Activated naive CD8-positive, alpha-beta T cell (primary cell): ENCODE data around the gene FAR1.

ENCODE experiments used
- H3K27ac Mint-ChIP-seq: one replicate; pipeline ENCODE4 v1.8.0; 2021; ENCODE audit warnings: mixed read lengths
- H3K27me3 Mint-ChIP-seq: one replicate; pipeline ENCODE4 v1.8.0; 2021; ENCODE audit warnings: mixed read lengths
- H3K36me3 Mint-ChIP-seq: one replicate; pipeline ENCODE4 v1.8.0; 2021; ENCODE audit warnings: mixed read lengths
- H3K4me1 Mint-ChIP-seq: one replicate; pipeline ENCODE4 v1.8.0; 2021; ENCODE audit warnings: low read depth, mixed read lengths
- H3K4me3 Mint-ChIP-seq: one replicate; pipeline ENCODE4 v1.8.0; 2021; ENCODE audit warnings: mild to moderate bottlenecking, mixed read lengths
- H3K9me3 Mint-ChIP-seq: one replicate; pipeline ENCODE4 v1.8.0; 2021; ENCODE audit warnings: low read depth, mixed read lengths

Gene FAR1

DNA sequence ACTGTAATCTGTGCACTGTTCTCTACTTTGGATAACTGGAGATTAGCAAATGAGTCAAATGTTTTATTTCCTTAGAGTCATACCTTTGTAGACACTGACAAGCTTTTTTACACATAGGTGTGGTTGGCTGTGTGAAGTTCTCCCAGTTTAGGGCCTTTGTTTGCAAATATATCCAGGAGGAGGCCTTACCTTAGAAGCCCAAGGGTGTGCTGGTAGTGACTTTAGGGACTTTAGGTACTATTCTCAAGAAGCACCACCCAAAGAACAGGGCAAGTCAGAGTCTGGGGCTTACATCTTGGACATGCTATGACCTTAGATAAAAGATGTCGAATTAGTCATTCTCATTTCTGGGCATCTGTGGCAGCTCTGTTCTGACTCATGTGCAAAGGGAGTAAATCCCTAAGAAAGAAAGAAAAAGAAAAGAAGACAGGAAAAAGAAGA, 4.8 kb upstream of the FAR1 start:
- peaks cover 6% of the 10 kb centered on the region for H3K9me3 Mint-ChIP-seq
- peaks cover 7% of the 10 kb centered on the region for H3K4me1 Mint-ChIP-seq
- no peak overlapping the region for H3K27ac Mint-ChIP-seq
- H3K4me3 Mint-ChIP-seq: no peak overlapping the region
- H3K36me3 Mint-ChIP-seq: peaks cover 3% of the 10 kb centered on the region
- H3K27me3 Mint-ChIP-seq: peaks cover 8% of the 10 kb centered on the region

DNA sequence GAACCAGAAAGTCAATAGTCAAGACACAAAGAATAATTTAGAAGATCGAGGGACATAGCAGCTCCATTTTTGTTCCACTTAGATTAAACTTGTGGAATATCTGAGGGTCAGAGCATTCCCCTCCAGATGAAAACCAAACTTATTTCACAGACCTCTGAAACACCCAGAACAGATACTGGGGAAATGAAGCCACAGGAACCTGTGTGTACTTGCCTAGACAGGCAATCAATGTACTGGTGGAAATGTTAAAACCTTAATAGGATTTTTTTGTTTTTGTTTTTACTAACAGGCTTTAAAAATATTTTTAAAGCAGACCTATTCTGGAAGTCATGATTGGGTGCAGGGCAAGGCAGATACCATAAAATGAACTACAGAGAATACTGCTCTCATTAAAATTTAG, 4.1 kb upstream of the FAR1 start:
- H3K27me3 Mint-ChIP-seq: peaks cover 8% of the 10 kb centered on the region
- H3K4me3 Mint-ChIP-seq: no peak overlapping the region

DNA sequence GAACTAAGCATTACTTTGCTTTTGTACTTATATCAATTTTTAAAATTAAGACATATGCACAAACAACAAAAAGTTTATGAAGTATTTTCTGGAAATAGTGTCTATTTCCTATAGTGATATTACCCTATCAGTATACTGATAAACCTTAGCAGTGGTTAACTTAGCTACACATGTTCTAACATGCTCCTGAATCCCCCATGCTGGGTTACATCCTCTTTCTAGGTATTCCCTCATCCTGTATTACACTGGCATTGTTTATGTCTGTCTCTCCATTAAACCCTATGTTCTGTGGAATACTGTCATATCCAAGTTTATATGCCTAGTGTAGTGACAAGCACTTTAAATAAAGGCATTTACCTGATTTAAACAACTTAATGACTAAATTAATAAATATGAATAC, 1.8 kb upstream of the FAR1 start:
- H3K4me1 Mint-ChIP-seq: peaks cover 31% of the 10 kb centered on the region
- no peaks in the 10 kb centered on the region for H3K9me3 Mint-ChIP-seq
- no peak overlapping the region for H3K27ac Mint-ChIP-seq
- H3K36me3 Mint-ChIP-seq: peaks cover 2% of the 10 kb centered on the region
- H3K4me3 Mint-ChIP-seq: no peak overlapping the region
- peaks cover 6% of the 10 kb centered on the region for H3K27me3 Mint-ChIP-seq

More for the DNA sequence above, 4.1 kb upstream of the FAR1 start:
- H3K27ac Mint-ChIP-seq: no peak overlapping the region
- peaks cover 11% of the 10 kb centered on the region for H3K4me1 Mint-ChIP-seq
- H3K36me3 Mint-ChIP-seq: peaks cover 3% of the 10 kb centered on the region
- H3K9me3 Mint-ChIP-seq: no peaks in the 10 kb centered on the region

DNA sequence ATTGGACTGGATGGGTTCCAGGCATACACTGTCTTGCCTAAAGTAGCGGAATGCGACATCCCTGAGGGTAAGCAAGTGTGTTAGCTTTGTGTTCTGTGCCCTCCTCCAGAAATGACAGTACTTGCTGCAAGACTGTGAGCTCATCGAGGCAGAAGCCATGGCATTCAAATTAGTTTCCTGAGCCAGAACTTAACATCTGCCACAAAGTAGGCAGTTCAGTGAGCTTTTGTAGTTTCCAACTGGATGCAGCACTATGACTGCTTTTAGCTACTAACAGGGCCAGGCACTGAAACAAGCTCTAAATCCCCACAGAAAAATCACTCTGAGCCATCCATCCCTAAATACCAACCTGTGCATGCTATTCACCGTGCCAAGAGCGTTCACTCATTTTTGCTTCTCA, 1.2 kb upstream of the FAR1 start:
- Mint-ChIP-seq H3K27ac (peak overlapping the region; percentile 58), H3K9me3 (no peaks in the 10 kb centered on the region), H3K36me3 (peaks cover 4% of the 10 kb centered on the region), H3K4me1 (peaks cover 37% of the 10 kb centered on the region), H3K27me3 (peaks cover 5% of the 10 kb centered on the region), H3K4me3 (peak overlapping the region; percentile 82)

DNA sequence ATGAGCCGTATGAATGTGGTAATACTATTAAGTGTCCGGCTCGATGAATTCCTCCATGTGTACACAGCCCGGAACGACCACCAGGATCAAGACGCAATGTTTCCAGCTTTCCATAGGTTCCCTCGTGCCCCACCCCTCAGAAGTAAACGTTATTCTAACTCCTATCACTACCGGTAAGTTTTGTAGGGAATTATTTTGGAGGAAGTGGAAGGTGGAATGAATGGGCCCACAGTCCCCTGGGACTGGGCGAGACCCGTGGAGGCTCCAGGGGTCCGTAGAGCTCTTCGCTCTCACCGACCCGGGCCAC, 720 bp upstream of the FAR1 start:
- H3K27me3 Mint-ChIP-seq: no peaks in the 10 kb centered on the region
- H3K4me3 Mint-ChIP-seq: peak overlapping the region; percentile 82
- H3K27ac Mint-ChIP-seq: peak overlapping the region; percentile 58
- H3K4me1 Mint-ChIP-seq: peaks cover 42% of the 10 kb centered on the region
- H3K9me3 Mint-ChIP-seq: no peaks in the 10 kb centered on the region
- H3K36me3 Mint-ChIP-seq: peaks cover 5% of the 10 kb centered on the region

DNA sequence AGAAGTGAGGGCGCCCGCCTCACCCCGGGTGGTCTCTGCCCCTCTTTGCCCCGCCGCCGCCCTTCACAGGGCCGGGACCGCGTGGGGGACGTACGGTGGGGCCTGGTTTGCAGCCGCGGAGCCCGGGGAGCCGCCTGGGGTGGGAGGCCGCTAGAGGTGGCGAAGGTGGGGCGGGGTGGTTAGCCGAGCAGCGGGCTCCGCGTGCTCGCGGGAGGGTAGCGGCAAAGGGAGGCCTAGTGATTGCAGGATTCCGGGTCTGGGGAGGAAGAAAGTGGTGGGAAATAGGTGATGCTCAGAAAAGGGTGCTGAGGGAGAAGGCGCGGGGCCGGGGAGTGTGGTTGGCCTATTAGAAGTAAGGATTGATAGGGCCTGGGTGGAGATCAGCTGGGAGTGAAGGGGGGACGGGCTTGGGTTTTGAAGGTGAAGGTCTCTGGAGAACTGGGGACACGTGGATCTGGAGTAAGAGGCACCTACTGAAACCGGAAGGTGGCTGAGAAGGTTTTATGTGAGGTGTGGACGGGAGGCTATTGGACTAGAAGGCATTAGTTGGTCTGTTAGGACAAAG, 571 bp downstream of the FAR1 start:
- Mint-ChIP-seq H3K27me3 (no peaks in the 10 kb centered on the region), H3K27ac (peak overlapping the region; percentile 96), H3K36me3 (peaks cover 8% of the 10 kb centered on the region), H3K4me3 (peak overlapping the region; percentile 97), H3K9me3 (no peaks in the 10 kb centered on the region), H3K4me1 (peaks cover 46% of the 10 kb centered on the region)

DNA sequence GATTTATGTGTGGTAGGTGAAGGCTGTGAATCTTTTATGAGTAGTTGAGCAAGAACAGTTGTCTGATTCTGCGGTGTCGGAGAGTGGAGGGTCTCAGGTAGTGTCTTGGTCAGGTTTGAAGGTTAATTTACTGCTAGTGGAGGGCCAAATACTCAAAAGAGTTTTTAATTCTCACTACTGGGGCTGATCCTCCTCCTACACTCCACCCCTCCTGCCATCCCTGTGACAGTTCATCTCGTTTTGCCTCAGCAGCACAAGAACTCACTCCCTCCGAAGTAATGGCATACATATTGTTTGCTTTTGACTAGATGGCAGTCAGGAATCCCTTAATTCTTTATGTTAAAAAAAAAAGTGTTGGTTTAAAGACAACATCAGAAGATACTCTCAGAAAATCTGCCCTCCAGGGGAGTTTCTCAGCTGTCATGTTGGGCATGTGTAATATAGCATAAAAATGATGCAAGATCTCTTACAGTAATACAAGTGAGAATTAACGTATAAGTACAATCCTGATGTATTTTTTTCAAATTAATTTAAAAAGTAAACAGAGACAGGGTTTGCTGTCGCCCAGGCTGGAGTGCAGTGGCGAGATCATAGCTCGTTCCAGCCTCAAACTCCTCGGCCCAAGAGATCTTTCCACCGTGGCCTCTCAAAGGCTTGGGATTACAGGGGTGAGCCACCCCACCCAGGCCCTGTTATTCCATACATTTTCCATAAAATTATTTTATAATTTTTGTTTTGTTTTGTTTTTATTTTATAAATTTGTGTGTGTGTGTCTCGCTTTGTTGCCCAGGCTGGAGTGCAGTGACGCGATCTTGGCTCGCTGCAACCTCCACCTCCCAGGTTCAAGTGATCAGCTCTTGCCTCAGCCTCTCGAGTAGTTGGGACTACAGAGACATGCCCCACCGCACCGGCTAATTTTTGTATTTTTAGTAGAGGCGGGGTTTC, 1.3 kb downstream of the FAR1 start:
- H3K9me3 Mint-ChIP-seq: no peaks in the 10 kb centered on the region

DNA sequence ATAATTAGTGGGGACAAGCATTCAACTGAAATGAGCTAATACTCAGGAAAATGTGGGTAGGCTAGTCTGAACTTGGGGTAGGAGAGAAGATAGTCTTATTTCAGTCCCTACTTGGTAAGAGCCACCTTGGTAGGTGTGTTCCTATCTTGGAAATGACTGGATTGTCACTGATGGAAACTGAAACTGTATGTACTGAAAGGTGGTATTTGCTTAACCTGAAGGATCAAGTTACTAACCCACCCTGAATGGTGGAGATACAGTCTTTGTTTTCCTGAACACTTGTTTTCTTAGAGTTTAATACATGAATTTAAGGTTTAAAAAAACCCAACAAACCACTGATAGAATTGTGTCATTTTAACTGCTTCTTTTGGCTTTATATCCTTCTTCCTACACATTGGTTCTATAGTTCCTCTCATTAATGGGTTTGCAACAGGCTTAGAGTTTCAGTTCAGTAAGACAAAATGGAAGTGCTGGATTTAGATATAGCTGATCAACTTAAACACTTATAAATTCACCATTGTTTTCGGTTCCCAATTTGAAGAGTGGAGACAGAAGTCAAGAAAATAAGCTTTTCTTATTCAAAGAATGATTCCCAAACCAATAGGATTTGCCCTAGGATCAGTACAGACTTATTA, 4.2 kb downstream of the FAR1 start:
- H3K9me3 Mint-ChIP-seq: no peaks in the 10 kb centered on the region
- peaks cover 65% of the 10 kb centered on the region for H3K4me1 Mint-ChIP-seq
- H3K27ac Mint-ChIP-seq: no peak overlapping the region
- H3K27me3 Mint-ChIP-seq: no peaks in the 10 kb centered on the region
- peaks cover 8% of the 10 kb centered on the region for H3K36me3 Mint-ChIP-seq
- H3K4me3 Mint-ChIP-seq: no peak overlapping the region

More for the DNA sequence above, 1.3 kb downstream of the FAR1 start:
- peak overlapping the region; percentile 97 for H3K4me3 Mint-ChIP-seq
- H3K27ac Mint-ChIP-seq: peak overlapping the region; percentile 96
- H3K27me3 Mint-ChIP-seq: no peaks in the 10 kb centered on the region
- peaks cover 8% of the 10 kb centered on the region for H3K36me3 Mint-ChIP-seq
- peaks cover 51% of the 10 kb centered on the region for H3K4me1 Mint-ChIP-seq

DNA sequence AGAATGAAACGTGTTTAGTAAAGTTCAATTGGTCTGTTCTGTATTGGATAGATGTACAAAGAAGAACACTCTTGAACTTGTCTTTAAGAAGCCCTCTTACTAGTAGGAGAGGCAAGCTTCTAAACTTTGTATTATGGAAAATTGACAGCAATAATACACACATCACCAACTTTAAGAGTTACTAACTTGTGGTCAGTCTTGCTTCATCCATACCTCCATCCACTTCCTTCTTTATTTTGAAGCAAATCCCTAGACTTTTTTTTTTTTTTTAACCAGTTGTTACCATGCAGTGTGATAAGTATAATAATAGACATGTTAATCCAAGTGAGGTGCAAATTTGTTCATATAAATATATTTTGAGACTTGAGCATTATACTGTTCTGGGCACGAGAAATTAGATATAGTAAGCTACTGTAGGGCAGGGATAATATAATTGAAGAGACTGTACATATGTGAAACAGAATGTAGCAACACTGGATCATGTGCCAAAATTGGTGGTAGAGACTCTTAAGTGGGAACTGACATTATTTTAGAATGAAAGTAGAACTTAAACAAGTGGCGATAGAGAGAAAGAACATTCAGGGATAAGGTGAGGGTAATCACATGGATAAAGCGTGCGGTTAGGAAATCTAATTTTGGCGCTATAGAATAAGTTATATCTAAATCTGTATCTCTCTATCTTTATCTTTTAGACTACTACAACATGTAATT, 6.5 kb downstream of the FAR1 start:
- no peak overlapping the region for H3K27ac Mint-ChIP-seq
- H3K27me3 Mint-ChIP-seq: no peaks in the 10 kb centered on the region
- H3K4me1 Mint-ChIP-seq: peaks cover 72% of the 10 kb centered on the region
- H3K9me3 Mint-ChIP-seq: no peaks in the 10 kb centered on the region
- peaks cover 8% of the 10 kb centered on the region for H3K36me3 Mint-ChIP-seq
- H3K4me3 Mint-ChIP-seq: no peak overlapping the region

DNA sequence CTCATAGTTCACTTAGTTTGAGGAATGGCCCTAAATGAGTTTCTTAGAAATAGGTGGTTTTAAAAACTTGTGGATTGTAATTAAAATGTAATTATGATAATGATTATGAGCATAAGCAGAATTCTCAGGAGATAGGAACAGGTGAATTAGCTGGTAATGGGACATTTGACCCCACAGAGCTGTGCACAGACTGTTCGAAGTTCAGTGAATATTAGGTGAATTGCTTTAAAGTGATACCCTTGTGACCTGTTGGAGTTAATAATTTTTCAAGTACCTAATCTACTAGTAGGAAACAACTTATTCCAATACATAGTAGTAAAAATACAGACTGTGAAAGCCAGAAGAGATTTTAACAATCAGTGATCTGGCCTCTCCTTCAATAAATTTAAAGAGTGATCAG, 8.1 kb downstream of the FAR1 start:
- peaks cover 75% of the 10 kb centered on the region for H3K4me1 Mint-ChIP-seq
- H3K27me3 Mint-ChIP-seq: no peaks in the 10 kb centered on the region
- H3K27ac Mint-ChIP-seq: no peak overlapping the region
- peaks cover 7% of the 10 kb centered on the region for H3K36me3 Mint-ChIP-seq
- no peaks in the 10 kb centered on the region for H3K9me3 Mint-ChIP-seq
- no peak overlapping the region for H3K4me3 Mint-ChIP-seq

DNA sequence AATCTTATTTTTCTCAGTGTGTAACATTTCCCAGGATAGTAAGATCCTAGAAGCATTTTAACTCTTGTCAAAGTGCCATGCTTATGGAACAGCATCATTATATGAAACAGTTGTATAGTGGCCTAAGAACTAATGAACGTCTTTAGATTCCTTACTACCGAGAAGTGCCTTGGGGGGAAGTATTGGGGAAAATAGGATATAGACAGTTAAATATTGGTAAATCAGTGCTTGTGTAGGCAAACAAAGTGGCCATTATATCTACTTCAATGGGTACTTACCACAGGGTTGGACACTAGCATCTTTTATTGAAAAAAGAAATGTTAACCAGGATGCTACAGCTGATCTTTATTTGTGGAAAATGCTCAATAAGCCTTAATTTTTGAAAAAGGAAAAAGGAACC, 11.3 kb downstream of the FAR1 start:
- Mint-ChIP-seq H3K4me1 (peaks cover 70% of the 10 kb centered on the region), H3K9me3 (no peaks in the 10 kb centered on the region), H3K27me3 (no peaks in the 10 kb centered on the region), H3K27ac (no peak overlapping the region), H3K36me3 (peaks cover 2% of the 10 kb centered on the region), H3K4me3 (no peak overlapping the region)

DNA sequence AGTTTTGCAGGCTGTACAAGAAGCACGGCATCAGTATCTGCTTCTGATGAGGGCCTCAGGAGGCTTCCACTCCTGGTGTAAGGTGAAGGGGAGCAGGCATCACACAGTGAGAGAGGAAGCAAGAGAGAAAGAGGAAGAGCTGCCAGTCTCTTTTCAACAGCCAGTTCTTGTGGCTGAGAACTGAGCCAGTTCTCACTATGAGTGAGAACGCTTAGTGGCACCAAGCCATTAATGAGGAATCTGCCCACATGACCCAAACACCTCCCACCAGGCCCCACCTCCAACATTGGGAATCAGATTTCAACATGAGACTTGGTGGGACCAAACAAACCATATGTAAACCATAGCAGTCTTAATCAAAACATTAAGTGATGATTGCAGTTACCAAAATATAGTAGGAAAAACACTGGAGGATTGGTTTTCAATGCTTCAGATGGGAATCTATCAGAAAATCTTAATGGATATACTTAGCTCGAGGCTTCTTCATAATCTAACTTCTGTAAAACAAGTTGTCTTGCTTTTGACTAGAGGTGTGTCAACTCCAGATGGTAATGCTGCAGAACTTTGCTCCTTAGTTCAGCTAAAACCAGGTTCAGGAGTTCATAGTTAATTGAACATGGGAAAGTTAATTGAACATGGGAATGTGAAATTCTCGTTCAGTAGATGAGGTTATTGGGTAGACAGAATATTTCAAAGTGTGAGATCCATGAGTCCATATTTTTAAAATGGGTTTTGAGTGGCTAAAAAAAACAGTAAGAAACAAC, 12.2 kb downstream of the FAR1 start:
- peaks cover 2% of the 10 kb centered on the region for H3K36me3 Mint-ChIP-seq
- H3K9me3 Mint-ChIP-seq: no peaks in the 10 kb centered on the region
- no peaks in the 10 kb centered on the region for H3K27me3 Mint-ChIP-seq
- no peak overlapping the region for H3K27ac Mint-ChIP-seq
- H3K4me3 Mint-ChIP-seq: no peak overlapping the region
- H3K4me1 Mint-ChIP-seq: peaks cover 72% of the 10 kb centered on the region

DNA sequence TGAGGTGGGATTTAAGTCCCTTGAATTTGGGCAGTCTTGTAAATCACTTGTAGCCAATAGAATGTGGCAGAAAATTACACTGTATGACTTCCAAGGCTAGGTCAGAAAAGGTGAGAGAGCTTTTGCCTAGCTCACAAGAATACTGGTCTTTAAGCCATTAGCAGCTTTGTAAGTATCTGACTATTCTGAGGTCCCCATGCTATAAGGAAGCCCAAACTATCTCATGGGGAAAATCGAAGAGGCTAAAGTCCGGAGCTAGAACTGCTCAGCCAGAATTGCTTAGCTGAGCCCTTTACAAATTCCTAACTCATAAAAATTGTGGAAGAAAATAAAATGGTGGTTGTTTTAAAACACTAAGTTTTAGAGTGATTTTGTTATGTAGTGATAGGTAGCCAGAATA, 13.0 kb downstream of the FAR1 start:
- Mint-ChIP-seq H3K9me3 (no peaks in the 10 kb centered on the region), H3K27me3 (no peaks in the 10 kb centered on the region), H3K4me3 (no peak overlapping the region), H3K27ac (no peak overlapping the region), H3K36me3 (peaks cover 5% of the 10 kb centered on the region), H3K4me1 (peaks cover 71% of the 10 kb centered on the region)

DNA sequence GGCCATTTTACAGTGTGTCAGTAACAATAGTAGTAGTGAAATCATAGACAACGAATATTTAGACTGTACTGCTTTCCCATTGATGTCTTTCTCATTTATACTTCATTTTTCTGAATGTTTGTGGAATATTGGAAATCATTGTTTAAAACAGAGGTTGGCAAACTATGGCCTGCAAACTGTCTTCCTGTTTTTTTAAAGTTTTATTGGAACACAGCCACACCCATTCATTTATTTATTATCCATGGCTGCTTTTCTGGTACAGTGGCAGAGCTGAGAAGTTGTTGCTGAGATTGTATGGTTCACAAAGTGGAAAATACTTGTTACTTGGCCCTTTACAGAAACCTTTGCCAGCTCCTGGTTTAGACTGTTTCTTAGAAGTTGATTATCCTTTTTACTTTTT, 13.7 kb downstream of the FAR1 start:
- H3K4me3 Mint-ChIP-seq: no peak overlapping the region
- H3K27me3 Mint-ChIP-seq: no peaks in the 10 kb centered on the region
- H3K4me1 Mint-ChIP-seq: peaks cover 64% of the 10 kb centered on the region
- no peaks in the 10 kb centered on the region for H3K9me3 Mint-ChIP-seq
- no peak overlapping the region for H3K27ac Mint-ChIP-seq
- peaks cover 5% of the 10 kb centered on the region for H3K36me3 Mint-ChIP-seq
